A673 (cell line): ENCODE measurements around the gene SYNJ2.

Experiments
- EZH2 ChIP-seq: fragments of 200-600 bp; sonication (generic); IDR thresholded peaks from 2 replicates; pipeline ENCODE4 v1.6.1; 2017; ENCODE audit warnings: borderline replicate concordance, low read depth, mild to moderate bottlenecking, mixed read lengths, antibody characterized with exemption, low read length; ENCODE audit not compliant: poor library complexity, severe bottlenecking
- TF ChIP-seq, protein P1 (sequence below): fragments of 300-800, 200-600 bp; sonication (generic); conservative IDR thresholded peaks from 2 replicates; pipeline ENCODE4 v1.5.1; 2017; ENCODE audit warnings: low read depth, mild to moderate bottlenecking, antibody characterized with exemption, low read length, moderate library complexity, mixed read lengths

GRCh38 chr6:158125271-158125670 lies 143.6 kb downstream of the SYNJ2 start:
- TF ChIP-seq, protein P1, sequence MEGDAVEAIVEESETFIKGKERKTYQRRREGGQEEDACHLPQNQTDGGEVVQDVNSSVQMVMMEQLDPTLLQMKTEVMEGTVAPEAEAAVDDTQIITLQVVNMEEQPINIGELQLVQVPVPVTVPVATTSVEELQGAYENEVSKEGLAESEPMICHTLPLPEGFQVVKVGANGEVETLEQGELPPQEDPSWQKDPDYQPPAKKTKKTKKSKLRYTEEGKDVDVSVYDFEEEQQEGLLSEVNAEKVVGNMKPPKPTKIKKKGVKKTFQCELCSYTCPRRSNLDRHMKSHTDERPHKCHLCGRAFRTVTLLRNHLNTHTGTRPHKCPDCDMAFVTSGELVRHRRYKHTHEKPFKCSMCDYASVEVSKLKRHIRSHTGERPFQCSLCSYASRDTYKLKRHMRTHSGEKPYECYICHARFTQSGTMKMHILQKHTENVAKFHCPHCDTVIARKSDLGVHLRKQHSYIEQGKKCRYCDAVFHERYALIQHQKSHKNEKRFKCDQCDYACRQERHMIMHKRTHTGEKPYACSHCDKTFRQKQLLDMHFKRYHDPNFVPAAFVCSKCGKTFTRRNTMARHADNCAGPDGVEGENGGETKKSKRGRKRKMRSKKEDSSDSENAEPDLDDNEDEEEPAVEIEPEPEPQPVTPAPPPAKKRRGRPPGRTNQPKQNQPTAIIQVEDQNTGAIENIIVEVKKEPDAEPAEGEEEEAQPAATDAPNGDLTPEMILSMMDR = no peak
- TF ChIP-seq EZH2 = no peak
